CMK (cell line): Measurements from ENCODE around the gene PCF11.
A peak's percentile ranks its signal among the peaks of the same experiment; 100 is the strongest.

ENCODE experiments used
- DNase-seq: peaks from one replicate; pipeline ENCODE4 v3.0.0-alpha.2; 2010; ENCODE audit warnings: low read depth

PCF11 gene

DNA sequence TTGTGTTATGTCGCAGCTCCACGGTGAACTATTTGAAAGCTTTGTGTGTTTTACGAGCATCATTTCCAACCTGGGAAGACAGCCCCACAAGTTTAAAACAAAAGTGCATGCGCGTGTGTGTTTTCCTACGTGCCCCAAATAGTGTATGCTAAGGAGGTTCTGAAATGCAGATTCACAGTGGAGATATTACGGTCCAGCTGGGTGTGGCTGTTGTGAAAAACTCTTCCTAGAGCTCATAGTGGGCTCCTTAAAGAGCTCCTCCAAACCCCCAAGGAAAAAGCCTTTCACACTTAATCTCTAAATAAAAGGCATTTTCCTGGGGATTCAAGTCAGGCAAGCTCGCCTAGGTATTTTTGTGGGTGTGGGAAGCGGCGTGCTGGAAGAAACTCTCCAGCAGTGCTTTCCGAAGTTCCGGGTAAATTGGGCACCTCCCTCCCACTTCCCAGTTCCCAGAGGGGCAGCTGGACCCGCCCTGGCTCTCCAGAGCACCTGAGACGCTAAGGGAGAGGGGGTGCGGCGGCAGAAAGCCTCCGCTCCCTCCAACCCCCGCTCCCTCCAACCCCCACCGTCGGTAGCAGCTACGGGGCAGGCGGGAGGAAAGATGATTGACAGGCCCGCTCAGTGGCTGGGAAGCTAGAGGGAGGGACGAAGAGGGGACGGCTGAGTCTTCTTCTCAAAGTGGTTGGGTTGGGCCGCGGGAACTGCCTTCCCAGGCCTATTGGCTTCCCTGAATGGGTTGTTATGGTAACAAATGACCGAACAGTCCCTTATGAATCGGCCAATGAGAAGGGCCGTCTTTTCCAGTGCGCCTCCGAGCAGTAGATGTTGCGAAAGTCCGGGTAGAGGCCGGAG lies 561 bp upstream of the PCF11 start:
- peak; percentile 99 for DNase-seq

DNA sequence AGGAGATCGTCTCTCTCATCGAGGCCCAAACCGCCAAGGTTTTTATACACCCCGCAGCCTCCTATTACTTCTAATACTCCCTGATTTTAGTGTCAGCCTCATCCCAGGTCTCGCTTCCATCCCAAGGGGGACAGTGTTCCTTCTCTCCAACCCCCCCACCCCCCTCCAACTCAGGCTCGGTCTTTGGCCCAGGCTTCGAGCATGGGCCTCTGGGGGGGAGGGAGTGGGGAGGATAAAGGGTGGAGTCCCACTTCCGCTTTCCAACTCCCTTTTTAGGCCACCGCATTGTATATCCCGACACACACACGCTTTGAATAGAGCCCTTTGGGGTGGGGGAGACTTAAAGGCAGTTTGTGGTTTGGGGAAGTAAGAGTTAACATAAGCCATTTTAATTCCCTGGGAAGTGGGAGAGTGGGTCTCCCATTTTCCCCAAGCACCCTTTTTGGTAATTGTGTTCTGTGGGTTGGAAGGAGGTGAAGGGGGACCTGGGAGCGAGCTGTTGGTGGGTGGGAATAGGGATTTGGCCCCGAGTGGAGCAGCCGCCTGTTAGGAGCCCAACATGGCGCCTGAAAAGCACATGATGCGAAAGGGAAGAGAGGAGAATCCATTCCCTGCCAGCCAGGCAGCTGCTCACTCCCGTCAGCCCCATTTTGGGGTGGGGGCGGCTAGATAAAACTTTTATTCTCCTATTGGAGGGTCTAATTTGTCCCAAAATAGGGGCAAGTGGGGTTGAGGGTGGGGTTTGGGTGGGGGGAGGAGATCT lies 844 bp downstream of the PCF11 start:
- DNase-seq = peak; percentile 81

DNA sequence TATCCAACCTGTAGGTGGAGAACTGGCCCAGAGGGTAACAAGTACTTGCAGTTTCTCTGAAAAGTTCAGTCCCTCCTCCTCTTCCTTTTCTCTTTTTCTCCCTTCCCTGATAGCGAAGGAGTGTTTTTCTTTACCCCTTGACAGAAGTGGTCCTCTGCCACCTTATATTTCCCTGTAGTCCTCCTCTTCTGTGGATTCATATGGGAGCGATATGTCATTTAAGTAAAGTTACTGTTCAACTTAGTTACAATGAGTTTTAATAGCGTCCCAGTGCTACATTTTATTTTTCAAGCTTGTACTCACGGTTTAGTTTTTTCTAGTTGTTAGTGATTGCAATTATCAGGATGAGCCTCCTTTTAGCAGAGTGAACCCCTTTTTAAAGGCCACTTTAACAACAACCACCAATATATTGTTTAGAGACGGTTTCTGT lies 1.4 kb downstream of the PCF11 start:
- peak; percentile 49 for DNase-seq

DNA sequence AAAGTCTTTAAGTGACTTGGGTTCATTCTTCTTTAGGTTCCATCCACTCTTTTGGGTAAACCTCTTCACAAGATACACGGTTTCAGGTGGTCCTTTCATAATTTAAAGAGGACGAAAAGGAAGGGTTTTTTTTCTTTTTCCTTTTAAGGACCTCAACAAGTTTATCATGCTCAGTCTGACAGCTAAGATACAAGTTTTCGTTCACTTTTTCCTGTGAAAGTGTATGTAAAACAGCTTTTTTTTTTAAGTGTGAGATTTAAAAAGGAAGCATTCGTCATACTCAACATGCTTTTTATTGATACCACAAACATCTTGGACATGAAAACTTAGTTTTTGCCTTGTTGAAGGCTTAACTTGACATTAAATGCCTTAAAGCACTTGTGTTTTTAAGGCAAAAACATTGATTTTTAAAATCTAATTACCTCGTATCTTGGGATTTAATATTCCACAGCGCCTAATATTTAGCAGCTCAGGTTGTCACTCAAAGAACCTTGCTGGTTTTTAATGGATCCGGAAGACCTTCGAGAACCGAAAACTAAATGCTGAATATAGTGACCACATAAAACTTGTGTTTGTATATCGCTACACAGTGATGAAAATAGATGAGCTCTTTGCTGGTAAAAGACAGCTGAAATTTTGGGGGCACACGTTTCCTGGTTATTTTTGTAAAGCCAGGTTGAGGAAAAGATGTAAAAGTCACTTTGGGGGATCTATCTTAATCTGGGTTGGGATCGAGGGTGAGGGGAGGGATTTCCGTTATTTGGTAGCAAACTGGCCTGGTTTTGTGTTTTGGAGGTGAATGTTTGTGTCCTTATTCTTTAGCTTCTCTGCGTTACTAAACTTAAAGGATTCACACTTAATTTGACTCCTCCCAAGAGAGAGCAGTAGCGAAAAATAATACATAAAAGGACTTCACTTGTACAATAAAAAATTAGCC lies 2.3 kb downstream of the PCF11 start:
- DNase-seq = no peak

DNA sequence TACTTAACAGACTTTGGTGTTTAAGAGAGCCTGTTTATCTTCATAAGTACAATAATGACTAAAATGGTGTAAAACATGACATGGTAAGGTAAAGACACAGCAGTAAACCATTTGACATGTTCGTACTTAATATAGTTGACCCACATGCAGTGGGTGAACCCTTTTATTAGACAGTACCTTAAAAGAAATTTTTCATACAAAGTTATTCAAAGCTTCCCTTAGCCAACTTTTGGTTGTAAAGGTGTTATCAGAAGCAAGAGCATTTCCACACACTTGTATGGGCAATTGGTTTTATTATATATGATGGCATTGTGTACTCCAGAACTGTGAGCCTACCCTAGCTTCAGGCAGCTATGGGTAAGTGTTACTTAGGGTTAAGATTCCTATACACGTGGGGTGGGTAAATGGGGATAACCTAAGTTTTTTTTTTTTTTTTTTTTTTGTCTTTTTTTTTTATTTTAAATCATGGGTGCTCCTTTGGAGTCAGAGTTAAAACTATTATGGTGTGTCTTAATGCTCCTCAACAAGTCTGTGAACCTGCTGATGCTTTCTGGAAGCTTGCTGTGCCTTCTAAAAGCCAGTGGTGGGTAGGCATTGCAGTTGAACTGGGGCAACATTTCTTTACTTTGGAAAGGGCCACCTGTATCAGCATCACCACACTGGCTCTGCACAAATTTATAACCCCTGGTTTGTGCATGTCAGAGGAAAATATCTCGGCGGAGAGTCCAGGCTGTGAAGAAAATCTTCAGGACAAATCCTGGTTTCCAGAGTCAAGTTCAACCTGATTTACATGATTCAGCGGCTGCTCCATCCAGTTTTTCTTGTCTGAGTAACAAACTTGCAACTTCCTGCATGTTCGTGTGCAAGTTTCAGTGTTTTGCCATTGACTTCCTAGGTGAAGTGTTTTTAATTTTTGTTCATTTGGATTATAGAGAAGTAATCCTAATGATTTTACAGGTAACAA lies 3.3 kb downstream of the PCF11 start:
- no peak for DNase-seq

DNA sequence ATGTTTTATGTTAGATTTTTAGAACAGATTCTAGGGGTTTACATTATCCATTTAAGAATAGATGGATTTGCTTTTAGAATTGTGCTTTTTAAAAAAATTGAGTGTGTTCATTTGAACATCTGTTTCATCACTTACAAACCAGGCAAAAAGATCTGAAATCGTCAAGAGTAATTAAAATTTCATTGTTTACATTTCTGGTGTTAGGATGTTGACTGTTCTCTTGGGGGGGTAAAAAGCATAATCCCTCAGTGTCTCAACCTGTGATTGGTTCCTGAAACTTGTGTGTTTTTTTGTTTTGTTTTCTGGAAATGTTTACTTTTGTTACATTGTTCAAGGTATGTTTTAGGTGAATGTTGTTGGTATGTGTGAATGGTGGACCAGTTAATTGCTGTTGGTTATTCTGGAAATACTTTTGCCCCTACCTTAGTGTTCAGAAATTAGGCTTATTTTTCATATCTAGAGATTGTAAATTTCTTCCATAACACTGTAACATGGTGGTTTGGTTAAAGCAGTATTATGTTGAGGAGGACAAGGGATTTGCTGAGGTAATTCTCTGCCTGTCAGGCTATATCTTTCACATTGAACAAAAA lies 4.8 kb downstream of the PCF11 start:
- DNase-seq = no peak

DNA sequence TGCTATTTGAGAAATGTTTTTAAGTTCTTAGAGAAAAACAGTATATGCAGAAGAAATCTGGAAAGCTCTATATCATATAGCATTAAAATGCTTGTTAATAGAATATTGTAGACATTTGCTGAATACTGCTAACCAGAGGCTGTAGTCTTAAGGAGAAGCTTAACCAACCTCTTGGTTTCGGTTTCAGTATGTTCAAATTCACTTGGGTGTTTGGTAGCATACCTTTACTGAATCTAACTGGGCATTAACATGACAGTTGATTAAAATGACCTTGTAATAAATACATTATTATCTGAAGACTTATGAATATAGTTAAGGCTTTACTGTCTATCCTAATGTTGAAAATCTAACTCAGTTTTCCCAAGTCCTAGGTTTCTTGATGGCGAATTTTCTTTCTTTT lies 5.4 kb downstream of the PCF11 start:
- no peak for DNase-seq

DNA sequence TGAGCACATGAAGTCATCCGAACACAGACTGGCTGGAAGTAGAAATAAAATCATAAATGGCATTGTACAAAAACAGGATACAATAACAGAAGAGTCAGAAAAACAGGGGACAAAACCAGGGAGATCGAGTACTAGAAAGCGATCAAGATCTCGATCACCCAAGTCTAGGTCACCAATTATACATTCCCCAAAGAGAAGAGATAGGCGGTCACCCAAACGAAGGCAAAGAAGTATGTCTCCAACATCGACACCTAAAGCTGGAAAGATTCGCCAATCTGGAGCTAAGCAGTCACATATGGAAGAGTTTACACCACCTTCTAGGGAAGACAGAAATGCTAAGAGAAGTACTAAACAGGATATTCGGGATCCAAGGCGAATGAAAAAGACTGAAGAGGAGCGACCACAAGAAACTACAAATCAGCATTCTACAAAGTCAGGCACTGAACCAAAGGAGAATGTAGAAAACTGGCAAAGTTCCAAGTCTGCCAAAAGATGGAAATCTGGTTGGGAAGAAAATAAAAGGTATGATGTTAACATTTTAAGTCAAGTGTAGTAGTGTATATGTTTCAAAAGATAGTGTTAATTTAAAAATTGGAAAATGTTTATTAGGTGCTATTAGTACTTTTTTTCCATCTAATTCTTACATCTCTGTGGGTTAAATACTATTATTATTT lies 9.4 kb downstream of the PCF11 start:
- no peak for DNase-seq

DNA sequence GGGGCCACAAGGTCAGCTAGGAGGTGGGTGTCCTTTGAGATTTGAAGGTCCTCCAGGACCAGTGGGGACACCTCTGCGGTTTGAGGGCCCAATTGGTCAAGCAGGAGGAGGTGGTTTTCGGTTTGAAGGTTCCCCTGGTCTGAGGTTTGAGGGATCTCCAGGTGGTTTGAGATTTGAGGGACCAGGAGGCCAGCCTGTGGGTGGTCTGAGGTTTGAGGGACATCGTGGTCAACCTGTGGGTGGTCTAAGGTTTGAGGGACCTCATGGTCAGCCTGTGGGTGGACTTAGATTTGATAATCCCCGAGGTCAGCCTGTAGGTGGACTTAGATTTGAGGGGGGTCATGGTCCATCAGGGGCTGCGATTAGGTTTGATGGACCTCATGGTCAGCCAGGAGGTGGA lies 11.8 kb downstream of the PCF11 start:
- no peak for DNase-seq

DNA sequence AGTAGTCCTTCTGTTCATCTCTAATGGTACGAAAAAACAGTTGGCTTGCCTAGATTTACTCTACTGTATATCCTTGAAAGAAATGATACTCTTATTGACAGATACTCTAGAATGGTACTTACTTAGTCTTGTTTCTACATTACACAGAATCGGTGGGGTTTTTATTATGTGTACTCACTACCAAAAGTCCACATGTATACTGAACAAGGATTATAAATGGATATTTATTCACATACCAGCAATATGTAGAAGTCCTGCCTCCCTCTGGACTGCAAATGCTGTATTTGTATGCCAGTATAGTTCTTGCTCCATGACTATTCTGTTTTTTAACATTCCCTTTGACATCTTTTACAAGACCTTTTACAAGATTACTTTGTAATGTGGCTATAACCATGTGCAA lies 13.9 kb downstream of the PCF11 start:
- no peak for DNase-seq

DNA sequence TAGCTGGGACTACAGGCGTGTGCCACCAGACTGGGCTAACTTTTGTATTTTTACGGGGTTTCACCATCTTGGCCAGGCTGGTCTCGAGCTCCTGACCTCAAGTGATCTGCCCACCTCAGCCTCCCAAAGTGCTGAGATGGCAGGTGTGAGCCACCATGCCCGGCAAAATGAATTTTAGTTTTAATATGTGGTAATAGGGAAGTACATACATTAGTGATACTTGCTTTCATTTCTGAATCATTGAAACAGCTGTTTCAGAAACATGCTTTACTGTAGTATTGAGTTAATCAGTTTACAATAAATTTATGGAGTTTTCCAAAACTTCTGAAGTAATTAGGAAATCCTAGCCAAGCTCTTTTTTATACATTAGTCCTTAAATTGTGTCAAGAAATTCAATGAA lies 15.6 kb downstream of the PCF11 start:
- DNase-seq = no peak

DNA sequence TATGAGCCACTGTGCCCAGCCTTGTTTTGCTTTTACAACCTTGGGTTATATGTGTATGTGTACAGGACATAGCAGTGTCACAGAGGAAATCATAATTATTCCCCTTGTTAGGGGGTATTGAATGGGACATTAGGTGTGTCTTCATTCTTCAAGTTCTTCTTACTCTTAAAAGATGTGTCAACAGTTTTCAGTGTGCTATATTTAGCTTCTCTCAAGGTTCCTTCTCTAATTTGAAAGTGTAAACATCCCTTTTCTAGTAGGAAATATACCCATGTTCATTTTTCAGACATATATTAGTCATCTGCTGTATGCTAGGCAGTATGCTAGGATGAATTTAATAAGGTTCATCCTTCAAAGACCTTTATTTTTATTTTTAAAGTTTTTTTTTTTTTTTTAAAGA lies 17.1 kb downstream of the PCF11 start:
- no peak for DNase-seq

DNA sequence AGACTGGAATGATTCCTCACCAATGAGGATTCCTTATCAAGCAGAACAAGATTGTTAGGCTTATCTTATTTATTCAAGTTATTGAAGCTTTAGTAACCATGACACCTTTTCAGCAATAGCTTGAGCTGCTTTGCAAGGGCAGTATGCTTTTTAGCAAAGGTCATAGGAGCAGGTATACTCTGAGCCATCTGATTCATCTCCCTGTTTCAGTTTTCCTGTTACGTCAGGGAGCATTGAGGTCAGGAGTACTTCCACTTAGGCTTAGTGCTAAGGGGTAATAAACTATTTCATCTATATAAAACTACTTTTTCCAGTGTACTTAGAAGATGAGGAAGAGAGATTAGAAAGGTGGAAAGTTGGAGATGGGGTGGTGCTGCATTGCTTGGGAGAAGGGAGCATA lies 18.9 kb downstream of the PCF11 start:
- DNase-seq = no peak

DNA sequence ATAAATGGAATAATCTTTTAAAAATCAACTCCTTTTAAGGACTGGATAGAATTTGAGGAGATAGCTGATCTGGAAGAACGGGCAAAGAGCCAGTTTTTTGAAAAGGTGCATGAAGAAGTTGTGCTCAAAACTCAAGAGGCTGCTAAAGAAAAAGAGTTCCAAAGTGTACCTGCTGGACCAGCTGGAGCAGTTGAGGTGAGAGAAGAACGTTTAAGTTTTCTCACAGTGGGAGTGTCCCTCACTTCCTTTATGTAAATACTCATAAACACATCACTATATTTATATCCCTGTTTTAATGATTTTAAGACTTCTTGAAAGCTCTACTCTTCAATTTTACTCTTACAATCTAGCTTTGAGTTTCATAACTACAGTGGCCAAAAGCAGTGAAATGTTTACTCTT lies 24.9 kb downstream of the PCF11 start:
- DNase-seq = no peak

DNA sequence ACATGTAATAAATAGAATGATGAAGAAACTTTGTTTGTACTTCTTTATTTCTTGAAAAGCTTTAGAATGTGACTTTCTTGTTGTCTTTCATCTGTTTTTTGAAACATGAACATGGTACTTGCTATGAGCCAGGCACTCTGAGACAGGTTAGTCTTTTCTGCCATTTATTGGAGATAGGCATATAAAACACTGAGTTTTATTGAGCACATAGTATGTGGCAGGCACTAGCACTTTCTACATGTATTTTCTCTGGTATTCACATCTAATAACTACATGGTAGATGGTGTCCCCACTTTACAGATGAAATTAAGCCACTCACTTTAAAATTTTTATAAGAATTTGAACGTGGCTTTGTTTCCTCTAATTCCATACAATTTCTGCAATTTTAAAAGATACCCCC lies 28.8 kb downstream of the PCF11 start:
- no peak for DNase-seq

DNA sequence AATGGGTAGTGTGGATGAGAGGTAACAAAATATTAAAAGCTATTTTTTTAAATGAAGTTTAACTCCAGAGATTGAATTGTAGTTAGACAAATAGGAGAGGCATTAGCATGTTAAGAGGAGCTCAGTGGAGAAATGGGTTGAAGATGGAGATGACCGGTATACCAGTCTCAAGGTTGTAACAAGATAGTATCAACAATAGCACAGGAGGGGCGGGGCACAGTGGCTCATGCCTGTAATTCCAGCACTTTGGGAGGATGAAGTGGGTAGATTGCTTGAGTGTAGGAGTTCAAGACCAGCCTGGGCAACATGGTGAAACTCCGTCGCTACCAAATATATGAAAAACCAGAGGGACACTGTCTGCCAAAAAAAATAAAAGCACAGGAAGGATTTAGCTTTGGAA lies 30.5 kb downstream of the PCF11 start:
- no peak for DNase-seq

DNA sequence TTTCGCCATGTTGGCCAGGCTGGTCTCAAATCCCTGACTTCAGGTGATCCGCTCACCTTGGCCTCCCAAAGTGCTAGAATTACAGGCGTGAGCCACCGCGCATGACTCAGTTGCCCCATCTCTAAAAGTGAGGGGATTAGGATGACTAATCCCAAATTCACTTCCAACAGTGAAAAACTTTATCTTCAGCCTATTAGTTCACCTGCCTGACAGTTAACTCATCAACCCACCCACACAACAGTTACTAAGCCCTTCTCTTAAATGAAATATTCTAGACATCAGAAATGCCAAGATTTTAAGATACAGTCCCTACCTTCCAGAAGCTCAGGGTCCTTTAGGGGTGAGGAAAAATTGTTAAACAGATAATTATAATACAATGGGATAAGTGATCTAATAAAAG lies 34.6 kb downstream of the PCF11 start:
- DNase-seq = no peak

DNA sequence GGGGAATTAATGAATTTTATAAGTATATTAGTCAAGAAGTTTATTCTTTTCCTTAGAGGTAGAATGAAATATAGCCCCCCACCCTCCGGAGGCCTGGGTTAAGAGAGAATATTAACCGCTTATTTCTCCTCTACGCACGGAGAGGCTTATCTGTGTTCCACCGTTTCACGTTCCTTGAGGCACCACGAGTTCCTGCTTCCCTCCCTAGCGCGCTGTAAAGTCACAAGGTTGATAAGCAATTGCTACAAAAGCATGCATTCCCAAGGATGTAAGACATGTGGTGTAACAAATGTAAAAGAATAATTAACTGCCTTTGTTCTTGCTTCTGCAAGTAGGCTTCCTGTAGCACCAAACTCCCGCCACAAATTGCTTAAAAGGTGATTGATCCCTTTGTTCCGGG lies 35.1 kb downstream of the PCF11 start:
- DNase-seq = peak; percentile 36

DNA sequence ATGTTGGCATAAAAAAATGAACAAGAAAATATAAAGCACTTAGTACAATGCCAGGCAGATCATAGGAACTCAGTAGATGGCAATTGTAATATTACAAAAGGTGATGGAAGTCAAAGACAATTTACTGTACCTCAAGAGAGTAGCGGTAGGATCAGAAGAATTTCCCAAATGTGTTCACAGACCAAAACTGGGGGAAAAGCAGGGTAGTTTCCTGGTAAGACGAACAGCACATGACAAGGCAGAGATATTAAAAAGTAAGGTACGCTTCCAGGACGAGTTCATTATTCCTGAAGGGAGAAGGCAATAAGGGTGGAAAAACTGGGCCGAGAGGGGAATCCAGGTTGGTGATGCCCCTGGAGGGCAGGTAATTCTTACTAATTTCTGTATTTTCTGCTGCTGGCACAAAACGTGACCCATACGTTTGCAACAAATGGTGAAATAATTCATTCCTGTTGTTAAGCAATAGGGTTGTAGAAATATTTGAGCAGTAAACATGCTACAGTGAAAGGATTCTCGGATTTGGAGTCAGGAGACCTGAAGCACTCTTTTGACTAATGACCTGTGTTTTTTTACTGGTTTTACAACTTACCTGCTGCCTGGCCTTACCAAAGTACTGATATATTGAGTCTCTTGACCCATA lies 35.8 kb downstream of the PCF11 start:
- no peak for DNase-seq
